Thyroid gland (tissue), 4 donors: ENCODE measurements around the gene SFT2D2.

Experiments used
- POLR2A ChIP-seq, 2 donors: fragments of 450-650 bp; IDR thresholded peaks; one replicate each; pipeline ENCODE4 v1.6.1; 2017; ENCODE audit warnings: antibody characterized with exemption in 2 of 2, mild to moderate bottlenecking in 2 of 2, moderate library complexity in 1 of 2
- TF ChIP-seq, protein P1 (sequence below), 6 experiments: fragments of 200-600 bp in 3 of 6; fragments of 450-650 bp in 3 of 6; sonication (generic) in 3 of 6; IDR thresholded peaks; one replicate each; pipeline ENCODE4 v1.5.1; 2016 to 2019; ENCODE audit warnings: antibody characterized with exemption in 6 of 6, mild to moderate bottlenecking in 2 of 6, inconsistent platforms in 1 of 6, moderate library complexity in 1 of 6

DNA sequence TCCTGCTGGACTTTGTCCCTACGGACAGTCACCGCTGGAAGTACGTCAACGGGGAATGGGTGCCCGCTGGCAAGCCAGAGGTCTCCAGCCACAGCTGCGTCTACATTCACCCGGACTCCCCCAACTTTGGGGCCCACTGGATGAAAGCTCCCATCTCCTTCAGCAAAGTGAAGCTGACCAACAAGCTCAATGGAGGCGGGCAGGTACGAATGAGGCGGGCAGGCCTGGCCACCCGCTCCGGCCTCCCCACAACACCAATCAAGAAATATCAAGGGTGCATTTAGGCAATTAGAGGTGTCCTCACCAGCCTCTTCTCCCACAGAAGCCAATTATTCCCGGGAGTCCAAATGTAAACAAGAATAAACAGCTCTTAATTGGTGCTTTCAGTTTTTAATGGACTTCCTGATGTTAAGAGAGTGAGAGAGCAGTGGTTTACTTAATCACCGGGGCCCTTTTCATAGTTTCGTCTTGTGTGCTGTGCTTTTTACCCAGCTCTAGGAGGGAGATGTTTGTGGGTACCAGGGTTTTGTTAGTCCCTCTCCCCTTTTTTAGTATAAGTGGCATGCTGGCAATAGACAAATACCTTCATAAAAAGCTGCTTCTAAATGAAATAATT lies 65.5 kb downstream of the SFT2D2 start:
- TF ChIP-seq, protein P1, sequence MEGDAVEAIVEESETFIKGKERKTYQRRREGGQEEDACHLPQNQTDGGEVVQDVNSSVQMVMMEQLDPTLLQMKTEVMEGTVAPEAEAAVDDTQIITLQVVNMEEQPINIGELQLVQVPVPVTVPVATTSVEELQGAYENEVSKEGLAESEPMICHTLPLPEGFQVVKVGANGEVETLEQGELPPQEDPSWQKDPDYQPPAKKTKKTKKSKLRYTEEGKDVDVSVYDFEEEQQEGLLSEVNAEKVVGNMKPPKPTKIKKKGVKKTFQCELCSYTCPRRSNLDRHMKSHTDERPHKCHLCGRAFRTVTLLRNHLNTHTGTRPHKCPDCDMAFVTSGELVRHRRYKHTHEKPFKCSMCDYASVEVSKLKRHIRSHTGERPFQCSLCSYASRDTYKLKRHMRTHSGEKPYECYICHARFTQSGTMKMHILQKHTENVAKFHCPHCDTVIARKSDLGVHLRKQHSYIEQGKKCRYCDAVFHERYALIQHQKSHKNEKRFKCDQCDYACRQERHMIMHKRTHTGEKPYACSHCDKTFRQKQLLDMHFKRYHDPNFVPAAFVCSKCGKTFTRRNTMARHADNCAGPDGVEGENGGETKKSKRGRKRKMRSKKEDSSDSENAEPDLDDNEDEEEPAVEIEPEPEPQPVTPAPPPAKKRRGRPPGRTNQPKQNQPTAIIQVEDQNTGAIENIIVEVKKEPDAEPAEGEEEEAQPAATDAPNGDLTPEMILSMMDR (IDR thresholded peaks at IDR 0.05): no peak
- no peak for TF ChIP-seq POLR2A (IDR thresholded peaks at IDR 0.05)
